ENCODE results near the gene RUNX1.

DNA sequence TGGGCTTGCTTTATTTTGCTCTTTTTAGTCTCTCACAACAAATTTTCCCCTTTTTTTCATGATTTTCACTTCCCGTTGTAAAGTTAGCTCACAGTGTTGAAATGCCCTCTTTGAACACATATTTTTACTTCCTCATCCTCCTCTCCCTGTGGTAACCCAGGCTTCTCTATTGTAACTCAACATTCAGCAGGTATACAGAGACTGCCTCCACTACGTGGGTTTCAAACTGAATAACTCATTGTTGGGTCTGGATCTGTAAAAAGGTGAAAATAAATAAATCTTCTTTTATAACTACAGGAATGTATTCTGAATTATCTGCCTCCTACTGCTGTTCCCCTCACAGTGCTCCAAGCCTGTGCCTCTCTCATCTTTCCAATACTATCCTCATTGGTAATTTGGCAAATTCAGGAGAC lies 166.4 kb downstream of the RUNX1 start:
- TF ChIP-seq POLR2AphosphoS5 (IDR thresholded peaks at IDR 0.05) (peak in 1 of 3 donors; percentile 42), POLR2A (IDR thresholded peaks at IDR 0.05) (no peak)
- TF ChIP-seq, protein P1, sequence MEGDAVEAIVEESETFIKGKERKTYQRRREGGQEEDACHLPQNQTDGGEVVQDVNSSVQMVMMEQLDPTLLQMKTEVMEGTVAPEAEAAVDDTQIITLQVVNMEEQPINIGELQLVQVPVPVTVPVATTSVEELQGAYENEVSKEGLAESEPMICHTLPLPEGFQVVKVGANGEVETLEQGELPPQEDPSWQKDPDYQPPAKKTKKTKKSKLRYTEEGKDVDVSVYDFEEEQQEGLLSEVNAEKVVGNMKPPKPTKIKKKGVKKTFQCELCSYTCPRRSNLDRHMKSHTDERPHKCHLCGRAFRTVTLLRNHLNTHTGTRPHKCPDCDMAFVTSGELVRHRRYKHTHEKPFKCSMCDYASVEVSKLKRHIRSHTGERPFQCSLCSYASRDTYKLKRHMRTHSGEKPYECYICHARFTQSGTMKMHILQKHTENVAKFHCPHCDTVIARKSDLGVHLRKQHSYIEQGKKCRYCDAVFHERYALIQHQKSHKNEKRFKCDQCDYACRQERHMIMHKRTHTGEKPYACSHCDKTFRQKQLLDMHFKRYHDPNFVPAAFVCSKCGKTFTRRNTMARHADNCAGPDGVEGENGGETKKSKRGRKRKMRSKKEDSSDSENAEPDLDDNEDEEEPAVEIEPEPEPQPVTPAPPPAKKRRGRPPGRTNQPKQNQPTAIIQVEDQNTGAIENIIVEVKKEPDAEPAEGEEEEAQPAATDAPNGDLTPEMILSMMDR (IDR thresholded peaks at IDR 0.05 in 8 of 11, conservative IDR thresholded peaks at IDR 0.05 in 3 of 11), result no peak

Data from spleen (tissue), 7 donors.